AG09319 (cell line): ENCODE data around the gene CTDSPL.

Experiments
- DNase-seq: peaks from one replicate; pipeline ENCODE4 v3.0.0-alpha.2; 2010; ENCODE audit warnings: low read depth; ENCODE audit errors: extremely low read depth
- CTCF ChIP-seq: IDR thresholded peaks from 2 replicates; pipeline ENCODE4 v1.5.1; 2011; ENCODE audit warnings: low read depth, mild to moderate bottlenecking, inconsistent platforms, low read length, moderate library complexity

Gene CTDSPL

GRCh38 chr3:38021196-38021595 lies 159.5 kb downstream of the CTDSPL start:
- DNase-seq, result no peak
- no peak for TF ChIP-seq CTCF

DNA sequence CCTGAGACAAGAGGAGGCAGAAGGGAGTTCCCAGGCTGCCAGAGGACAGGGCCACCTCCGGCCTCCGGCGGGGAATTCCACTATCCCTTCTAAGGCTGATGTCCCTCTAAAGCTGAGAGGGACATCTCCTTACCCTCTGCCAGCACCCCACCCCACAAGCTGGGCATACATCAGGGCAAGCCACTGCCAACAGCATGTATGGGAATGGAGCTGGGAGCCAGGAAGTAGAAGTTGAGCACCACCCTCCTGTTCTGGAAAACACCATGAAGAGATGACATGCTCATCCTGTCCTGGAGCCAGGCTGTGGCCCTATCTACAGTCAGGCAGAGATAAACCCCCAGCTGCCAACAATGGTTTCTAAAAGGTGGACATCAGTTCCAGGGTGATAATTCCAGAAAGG lies 160.6 kb downstream of the CTDSPL start:
- TF ChIP-seq CTCF, result no peak
- no peak for DNase-seq

GRCh38 chr3:38022896-38023709 lies 161.4 kb downstream of the CTDSPL start:
- TF ChIP-seq CTCF, result no peak
- no peak for DNase-seq

DNA sequence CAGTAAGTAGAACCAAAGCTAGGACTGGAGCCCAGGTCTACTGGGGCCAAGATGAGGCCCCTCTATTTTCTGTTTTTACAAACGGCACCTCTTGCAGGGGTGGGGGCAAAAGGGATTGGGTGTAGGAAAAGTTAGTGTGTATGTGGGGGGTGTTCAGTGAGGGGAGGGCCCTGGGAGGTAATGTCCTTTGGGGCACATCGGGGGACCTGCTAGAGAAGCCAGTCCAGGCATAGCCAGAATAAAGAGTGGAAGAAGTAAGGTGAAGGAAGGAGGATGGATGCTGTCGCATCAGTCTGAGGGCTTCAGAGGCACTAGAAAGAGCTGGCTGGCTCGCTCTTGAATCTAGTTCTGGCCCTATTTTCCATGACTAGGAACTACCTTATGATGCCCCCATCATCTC lies 165.2 kb downstream of the CTDSPL start:
- DNase-seq, result no peak
- no peak for TF ChIP-seq CTCF

GRCh38 chr3:38027466-38028465 lies 166.1 kb downstream of the CTDSPL start:
- no peak for DNase-seq
- no peak for TF ChIP-seq CTCF

- TF ChIP-seq CTCF, result no peak
- no peak for DNase-seq
Observed at GRCh38 chr3:38028621-38029361, 167.1 kb downstream of the CTDSPL start.
